Activated CD8-positive, alpha-beta memory T cell treated with anti-CD3 and anti-CD28 coated beads, Interleukin-2, amount 50 U/mL, for 48 hours (primary cell): ENCODE measurements around the gene SSBP3.

Experiments used
- DNase-seq: peaks from one replicate; pipeline ENCODE4 v3.0.0-alpha.2; 2020

Gene SSBP3

DNA sequence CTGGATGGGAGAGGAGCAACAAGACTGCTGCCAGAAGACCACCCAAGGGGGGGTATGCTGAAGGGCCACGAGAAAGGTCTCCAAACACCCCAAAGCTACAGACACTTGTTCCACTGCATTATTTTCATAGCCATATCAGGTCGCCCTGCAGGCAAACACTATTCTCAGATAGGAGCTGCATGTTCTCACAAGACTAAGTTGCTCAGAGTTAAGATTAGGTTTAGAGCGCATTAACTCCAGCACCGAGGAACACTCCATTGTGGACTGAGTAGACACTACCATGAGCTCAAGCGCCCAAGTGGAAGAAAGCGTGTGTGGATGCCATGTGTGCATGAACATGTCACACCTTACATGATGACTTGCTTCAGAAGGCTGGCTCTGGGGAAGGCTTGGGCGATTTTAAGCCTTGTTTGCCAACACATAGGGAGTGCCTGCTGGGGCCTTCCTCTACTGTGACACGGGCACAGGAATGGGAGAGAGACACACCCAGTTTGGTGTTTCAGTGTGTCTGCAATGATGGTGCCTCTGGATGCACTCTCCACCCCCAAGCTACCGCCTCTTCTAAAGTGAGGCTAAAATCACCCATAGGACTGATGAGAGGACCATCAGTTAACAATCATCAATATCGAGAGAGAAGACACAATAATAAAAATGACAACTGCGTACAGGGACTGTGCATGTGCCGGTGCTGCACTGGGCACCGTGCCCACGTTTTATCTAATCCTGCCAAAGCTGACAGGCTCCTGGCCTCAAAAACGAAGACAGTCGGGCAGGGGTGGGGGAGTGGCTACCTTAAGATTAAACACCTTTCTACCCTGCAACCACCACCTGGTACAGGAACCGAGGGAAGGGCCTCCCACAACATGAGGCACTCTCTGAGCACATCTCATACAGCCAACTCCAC is 34.9 kb downstream of the SSBP3 start:
- no peak for DNase-seq

DNA sequence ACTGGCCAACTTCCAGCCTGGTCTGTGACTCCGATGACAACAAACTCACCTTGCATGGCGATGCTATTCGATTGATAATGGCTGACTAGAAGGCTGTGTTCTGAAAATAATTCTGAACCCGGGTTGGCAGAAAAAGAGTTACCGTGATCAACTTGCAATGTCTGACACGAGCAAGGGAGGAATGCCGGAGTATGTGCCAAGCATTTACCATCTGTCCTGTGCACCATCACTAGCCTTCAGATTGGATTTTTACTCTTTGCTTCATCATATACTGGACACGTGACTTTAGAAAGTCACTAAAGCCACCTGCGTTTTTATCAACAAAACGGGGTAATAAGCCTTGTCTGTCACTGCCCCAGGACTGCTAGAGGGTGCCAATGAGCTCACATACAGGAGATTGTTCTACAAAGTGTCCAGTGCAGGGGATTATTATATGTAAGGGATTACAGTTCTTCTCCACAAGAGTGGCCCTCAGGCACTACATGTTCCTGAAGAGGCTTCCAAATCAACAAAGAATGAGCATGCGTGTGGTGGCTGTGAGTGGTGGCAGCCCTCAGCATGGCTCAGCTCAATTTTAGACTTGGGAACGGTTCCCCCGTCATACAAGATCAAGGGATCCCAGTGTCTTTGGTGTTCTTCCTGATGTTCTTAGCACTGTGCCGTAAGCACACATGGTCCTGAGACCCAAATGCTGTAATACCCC is 35.8 kb downstream of the SSBP3 start:
- no peak for DNase-seq

DNA sequence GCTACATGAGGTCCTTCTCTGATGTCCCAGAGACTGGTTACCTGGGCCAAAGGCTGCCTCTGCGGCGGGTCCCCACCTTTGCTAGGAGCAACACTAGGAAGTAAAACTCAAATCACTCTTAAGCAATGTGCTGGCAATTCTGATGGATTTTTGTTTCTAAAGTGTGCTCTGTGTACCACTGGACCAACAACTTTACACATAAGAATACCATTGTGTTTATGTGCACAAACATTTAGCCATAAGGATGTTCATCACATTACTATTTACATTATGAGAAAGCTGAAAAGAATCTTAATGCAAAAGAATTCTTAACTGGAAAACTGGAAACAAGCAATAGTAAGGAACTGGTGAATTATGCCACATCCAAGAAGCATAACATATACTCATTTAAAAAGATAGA is 38.6 kb downstream of the SSBP3 start:
- DNase-seq, result no peak

DNA sequence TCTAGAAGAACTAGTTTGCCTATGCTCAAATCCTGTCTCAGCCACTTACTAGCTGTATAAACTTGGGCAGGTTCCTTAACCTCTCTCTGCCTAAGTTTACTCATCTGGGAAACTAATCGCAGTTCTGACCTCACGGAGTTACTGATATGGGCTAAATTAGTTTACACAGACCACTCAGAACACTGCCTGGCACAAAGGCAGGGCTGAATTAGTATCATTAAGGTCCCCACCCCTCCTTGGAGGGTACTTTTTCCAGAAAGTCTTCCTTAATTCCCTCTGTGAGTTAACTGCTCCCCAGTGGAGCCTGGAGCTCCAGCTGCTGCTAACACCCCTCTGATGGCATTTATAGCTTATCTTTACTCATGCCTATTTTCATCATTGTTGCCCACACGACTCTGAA is 40.3 kb downstream of the SSBP3 start:
- DNase-seq, result no peak

DNA sequence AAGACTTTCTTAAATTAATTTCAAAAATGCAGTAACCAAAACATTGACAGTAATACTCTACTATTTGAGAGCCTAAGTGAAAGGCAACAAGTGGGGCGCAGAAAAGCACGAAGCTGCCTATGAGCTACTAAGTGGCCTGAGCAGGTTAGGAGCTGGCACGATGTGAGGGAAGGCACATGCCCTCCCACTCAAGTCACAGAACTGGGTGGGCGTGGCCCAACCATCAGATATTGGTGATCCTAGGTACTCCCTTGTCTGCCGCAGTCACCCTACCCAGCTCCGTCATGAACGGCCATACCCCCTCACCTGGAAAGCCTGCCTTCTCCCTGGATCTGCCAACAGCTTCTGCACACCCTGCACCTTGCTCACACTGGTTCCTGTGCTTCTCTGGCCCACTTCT is 40.8 kb downstream of the SSBP3 start:
- no peak for DNase-seq

DNA sequence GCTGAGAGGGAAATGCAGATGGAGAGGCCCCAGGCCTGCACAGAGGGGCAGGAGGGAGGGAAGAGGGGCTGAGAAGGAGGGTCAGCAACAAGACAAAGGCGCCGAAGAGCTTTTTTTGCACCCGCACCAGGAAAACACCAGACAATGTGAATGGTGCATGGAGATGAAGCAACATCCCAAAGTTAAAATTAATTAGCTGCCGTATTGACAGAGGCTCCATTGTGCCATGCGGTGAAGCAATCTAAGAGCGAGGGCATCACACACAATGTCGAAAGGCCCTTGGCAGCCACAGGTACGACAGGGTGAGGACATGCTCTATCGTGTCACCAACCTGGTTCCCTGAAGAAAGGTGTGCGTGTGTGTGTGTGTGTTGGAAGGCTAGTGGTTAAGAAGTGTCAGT is 41.2 kb downstream of the SSBP3 start:
- no peak for DNase-seq

DNA sequence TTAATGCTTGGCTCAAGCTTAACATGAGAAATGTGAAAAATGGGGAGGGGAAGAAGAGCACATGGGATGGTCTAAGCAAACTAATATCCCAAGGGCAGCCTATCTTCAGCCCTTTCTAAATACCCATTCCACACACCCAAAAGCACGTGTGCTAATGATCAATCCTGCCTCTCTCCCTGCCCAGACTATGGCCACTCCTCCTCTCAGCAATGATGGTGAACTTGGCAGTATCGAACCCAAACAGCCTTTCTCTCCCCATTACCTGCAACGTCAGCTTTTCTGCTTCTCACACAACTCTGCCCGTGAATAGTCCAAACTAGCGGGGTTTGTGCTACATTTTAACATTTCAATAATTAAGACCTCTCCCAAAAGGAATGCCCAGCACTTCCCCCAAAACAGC is 41.6 kb downstream of the SSBP3 start:
- DNase-seq, result no peak

DNA sequence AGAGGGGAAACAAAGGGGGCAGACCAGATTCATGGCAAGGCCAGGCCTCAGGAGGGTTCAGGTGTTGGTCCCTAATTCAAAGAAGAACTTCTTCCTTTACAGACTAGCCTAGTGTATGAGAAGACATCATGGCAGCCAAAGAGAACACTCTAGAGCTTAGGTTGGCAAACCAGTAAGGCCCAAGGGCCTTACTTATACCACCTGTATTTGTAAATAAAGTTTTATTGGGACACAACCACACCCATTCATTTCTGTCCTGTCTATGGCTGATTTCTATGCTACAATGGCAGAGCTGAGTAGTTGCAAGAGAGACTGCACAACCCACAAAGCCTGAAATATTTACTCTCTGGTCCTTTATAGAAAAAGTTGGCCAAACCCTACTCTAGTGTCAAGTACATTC is 42.3 kb downstream of the SSBP3 start:
- DNase-seq, result no peak

DNA sequence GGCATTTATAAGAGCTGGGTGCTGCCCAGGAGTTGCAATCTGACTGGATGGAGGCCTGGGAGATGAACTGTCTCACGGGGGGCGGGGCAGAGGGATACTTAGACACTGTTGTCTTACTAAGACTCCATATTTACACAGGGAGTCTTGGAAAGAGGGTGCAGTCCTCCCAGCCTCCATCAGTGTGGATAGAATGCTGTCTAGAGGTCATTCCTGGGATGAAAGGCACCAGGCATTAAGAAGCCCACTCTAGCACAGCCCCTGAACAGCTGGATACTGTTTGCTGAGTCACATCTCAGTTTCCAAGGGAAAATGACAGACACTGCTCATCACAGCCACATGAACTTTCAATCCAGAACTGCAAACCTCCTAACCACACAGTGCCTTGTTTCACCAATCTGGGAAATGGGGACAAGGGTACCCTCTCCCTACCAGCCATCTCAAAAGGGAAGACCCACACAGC is 43.3 kb downstream of the SSBP3 start:
- DNase-seq, result no peak

DNA sequence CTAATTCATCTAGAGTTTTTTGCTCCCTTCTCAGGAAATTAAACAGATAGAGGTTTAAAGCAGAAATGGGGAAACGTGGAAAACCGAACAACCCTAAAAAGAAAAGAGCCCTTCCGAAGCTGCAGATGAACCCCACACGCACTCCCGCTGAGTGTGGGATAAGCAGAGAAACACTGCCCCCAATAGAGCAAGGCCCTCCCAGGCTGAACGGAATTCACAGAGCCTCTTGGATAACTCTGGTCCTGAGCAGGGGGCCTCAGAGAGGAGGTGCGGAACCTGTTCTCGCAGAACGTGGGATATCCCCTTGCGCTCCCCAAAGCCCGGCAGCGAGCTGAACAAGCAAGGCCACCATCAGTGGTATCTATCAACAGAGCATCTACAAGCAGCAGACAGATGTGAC is 44.9 kb downstream of the SSBP3 start:
- no peak for DNase-seq

DNA sequence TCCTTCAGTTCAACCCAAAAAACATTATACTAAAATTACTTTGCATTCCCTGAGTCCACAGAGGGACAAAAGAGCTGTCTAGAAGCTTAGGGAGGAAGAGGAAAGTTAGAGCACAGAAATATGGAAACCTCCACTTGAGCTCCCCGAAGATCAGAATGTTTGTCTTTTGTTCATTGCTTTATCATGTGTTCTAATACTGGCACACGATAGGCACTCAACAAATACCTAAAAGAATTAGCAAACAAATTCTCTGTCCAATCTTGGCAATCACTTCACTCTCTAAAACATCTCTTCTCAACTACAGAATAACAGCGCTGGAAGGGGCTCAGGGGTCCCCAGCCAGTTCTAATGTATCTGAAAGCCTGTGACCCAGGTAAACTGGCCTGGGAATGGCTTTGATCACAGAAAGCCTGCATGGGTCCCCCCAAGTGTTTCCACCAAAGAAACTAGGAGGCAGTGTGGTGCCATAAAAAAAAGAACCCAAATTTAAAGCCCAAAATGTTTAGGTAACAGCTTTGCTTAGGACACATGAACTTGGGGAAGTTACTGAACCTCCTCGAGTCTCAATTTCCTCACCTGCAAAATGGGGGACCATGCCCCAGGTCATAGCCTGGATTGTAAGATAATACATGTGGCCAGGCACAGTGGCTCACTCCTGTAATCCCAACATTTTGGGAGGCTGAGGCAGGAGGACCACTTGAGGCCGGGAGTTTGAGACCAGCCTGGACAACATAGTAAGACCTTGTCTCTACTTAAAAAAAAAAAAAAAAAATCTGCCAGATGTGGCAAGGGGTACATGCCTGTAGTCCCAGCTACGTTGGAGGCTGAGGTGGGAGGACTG is 45.8 kb downstream of the SSBP3 start:
- no peak for DNase-seq

DNA sequence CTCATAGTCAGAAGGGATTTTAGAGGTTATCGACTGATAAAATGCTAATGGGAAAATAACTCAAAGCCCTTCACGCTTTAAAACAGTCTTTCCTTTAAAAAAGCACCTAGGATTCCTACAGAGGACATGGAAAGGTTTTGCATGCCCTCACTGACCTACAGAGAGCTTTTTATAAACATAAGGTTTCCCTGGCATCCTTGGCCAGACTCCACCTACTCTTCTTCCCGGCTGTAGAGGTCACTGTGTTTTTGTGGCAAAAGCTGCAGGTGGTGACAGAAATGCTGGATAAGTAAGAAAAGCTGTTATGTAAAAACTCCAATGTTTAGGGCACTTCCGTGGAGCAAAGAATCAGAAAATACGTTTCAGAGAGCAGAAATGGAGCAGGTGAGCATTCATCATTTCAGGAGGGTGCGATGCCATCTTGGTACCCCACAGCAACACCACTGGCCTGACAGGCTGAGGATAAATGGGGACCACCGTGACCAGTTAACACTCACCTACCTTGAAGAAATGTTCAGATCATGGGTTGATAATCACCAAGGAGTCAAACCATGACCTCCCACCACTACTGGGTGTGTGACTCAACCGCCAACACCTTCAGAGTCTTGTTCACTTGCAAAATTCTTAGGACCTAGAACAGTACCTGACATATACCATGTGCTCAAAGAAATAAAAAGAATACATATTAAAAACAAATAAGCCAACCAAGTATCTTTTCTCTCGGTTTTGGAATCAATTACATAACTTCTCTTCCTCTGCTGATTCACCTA is 46.6 kb downstream of the SSBP3 start:
- DNase-seq, result no peak

DNA sequence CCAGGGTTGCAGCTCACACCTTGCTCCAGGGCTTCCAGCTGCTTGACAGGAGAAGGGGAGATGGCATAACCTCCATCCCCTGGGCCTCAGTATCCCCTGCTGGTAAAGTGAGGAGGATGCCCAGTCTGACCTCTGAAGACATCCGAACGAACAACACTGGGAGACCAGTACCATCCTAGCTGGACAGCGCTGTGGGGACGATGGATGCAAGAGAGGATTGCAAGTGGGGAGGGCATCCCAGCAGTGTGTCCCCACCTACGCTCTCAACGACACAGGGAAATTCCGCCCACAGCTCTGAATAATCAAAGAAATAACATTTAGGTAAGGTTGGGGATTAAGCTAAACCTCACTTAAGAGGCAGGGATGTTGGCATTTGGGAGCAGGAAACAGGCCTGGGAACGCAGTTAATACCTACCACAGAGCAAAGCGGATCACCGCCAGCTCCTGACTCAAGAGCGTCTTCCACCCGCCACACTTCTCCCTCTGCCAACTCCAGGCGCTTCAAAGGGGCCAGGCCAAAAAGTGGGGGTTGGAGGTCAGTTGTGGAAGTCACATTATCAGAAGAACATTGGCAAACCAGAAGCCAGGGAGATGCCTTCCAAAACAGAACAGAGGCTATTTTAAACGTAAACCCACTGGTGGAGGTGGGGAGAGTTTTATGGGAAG is 47.6 kb downstream of the SSBP3 start:
- DNase-seq, result no peak

DNA sequence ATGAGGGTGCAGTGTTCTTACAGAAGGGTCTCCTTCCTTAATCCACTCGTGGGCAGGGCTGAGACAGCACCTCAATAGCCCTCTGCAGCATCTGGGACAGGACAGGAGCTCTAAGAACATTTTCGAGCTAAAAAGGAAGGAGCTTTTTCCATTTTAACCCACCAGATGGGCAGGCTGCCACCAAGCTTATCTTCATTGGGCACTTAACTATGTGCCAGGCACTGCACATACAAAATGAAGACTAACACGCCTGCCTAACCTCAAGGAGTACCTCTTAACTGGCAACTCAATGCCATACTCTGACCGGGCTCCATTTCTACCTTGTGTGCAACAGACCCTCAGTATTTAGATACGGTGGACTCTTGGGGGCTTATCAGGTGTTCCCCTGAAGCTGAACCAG is 48.2 kb downstream of the SSBP3 start:
- DNase-seq, result no peak

DNA sequence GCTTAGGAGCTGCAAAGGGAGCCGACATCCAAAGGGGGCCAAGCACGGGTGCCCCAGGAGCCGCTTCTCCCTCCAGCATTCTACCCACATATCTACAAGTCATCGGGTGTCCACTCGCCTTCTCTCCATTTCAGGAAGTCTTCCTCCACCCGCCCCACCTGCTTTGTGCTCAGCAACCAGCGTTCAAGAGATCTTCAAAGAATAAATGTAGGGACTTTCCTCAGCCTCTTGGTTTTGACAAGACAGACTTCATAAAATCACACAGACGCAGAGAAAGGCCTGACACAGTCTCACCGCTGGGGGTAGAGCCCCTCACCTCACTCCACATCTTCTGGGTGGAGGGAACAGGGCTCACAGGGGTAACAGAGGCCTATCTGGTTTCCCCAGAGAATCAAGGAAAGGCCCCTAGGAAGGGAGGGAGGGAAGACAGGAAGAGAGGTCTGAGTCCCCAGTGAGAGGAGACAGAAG is 49.5 kb downstream of the SSBP3 start:
- DNase-seq, result no peak

DNA sequence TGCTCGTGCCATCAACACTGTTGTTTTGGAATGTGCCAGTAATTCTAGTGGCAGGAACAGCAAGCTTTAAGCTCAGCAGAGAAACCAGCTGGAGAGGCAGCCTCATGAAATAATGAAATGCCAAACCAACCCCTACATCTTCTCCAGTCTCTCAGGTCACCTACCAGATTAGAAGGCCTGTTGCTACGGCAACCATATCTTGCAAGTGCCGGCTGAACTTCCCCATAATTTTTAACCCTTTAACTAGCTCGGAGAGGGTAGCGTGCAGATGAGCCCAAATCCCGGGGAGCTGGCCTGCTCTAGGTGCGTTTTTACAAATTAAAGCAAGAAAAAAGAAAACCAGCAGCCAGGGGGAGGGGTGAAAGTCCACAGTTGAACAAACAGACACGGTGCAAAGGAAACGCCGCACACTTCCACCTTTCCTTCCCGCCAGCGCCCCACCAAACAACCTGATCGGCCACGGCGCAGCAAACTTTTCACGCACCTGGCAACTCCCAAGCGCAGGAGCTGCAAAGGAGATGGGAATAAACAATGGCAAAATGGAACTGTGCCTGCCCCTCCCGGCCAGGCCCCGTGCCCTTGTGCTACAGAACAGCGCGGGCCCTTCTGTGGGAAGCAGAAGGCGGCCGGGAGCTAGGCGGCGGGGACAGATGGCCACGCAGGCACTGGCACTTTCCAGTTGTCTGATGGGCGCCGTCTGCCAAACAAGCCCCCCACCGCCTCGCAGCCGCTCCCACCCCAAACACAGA is 50.1 kb downstream of the SSBP3 start:
- DNase-seq, result no peak

DNA sequence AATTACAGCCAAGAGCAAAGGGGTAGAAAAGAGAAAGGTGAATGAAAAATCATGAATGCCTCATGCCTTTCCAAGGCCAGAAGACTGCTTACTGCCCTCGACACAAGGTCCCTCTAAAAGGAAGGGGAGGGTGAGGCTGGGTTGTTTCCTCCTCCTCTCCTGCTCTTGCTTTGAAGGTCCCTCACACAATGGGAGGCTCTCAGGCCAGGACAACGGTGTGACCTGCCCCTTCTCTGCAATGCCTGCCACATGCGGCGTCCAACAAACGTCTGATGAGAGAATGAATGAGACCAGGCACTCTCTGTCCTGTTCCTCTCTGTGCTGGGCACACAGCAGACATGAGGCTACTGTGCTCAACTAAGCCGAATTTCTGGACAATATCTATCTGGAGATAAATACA is 51.3 kb downstream of the SSBP3 start:
- no peak for DNase-seq

DNA sequence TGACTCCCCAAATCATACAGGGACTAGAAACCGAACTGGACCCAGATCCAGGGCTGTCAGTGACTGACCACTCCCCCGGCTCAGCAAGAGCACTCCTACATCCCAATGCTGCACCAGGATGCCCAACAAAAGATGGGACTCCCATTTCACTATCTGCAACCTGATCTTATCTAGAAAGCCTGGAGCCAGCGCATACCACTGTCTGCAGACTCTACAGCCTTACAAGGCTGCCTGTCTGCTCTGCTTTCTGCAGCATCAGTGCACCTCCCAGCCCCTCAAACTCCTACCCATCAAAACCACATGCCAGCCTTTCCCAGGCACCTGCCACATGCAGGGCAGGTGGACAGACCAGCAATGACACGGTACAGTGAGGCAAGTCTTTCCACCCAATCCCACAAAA is 52.2 kb downstream of the SSBP3 start:
- no peak for DNase-seq

DNA sequence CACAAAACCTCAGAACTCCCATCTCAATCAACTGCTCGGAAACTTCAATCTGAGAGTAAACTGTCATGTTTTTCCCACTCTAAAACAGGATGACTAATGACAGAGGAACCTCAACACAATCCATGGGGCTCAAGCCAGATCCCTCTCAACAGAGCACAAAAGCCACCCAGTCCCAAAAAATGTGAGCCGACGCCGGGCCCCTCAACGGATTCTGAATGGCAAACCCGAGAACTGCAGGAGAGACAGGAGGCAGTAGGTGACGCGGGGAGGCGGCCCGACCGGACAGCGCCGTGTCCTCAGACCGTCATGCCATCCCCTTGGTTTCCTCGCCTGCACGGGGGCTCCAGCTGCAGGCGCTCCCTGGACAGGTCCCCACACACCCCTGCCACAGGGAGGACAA is 53.4 kb downstream of the SSBP3 start:
- DNase-seq, result no peak

DNA sequence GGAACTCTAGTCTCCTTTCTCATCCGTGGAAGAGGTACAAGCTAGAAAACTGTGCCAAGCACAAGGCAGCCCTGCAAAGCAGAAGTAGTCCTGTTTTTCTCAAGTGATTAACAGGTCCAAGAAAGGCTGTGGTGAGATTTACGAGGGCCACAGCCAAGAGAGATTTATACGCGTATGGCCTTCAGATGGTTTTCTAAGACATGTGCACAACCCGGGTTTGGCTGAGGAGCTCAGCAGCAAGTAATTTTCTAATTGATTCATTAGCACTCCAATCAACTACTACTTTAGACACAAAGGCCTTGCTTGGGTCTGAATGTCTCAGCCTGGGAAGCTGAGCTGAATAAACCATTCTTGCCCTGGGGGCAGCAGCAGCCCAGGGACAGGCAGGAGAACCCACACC is 55.8 kb downstream of the SSBP3 start:
- no peak for DNase-seq

DNA sequence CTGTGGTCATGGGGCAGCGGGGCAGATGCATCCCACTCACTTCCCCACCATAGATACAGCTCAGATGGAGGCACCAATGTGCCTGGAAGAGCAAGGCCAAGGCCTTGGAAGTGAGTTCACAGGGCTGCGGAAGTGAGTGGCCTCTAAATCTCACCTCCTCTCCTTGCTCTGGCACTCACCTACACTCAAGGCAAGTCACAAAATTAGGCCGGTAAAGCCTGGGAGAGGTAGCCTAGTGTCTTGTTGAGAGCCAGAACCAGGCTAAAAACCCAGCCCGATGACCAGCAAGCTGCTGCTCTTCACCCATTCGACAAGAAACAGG is 57.5 kb downstream of the SSBP3 start:
- no peak for DNase-seq
